NCI-H187 treated with DMSO at 0.1 percent for 48 hours (cell line): ENCODE measurements around the gene TFR2.
"Not testable (repeated sequence)": the region's sequence is repeated elsewhere in the genome, so short reads cannot be mapped to it uniquely, and the experiment has no call there.

Experiments
- DNase-seq: peaks from one replicate; lab custom pipeline; 2025; lab: John Stamatoyannopoulos, UW

TFR2 gene

DNA sequence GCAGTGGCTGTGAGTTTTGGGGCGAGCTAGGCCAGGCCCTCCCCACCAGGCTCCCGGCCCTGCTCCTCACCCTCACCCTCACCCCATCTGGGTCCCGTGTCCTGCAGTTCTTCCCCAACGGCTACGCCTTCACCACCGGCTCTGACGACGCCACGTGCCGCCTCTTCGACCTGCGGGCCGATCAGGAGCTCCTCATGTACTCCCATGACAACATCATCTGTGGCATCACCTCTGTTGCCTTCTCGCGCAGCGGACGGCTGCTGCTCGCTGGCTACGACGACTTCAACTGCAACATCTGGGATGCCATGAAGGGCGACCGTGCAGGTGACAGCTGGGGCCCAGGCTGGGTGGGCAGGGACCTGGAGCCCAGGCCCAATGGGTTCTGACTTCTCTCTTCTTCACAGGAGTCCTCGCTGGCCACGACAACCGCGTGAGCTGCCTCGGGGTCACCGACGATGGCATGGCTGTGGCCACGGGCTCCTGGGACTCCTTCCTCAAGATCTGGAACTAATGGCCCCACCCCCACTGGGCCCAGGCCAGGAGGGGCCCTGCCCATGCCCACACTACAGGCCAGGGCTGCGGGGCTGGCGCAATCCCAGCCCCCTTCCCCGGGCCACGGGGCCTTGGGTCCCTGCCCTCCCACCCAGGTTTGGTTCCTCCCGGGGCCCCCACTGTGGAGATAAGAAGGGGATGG lies 37.1 kb upstream of the TFR2 start:
- no peak for DNase-seq

DNA sequence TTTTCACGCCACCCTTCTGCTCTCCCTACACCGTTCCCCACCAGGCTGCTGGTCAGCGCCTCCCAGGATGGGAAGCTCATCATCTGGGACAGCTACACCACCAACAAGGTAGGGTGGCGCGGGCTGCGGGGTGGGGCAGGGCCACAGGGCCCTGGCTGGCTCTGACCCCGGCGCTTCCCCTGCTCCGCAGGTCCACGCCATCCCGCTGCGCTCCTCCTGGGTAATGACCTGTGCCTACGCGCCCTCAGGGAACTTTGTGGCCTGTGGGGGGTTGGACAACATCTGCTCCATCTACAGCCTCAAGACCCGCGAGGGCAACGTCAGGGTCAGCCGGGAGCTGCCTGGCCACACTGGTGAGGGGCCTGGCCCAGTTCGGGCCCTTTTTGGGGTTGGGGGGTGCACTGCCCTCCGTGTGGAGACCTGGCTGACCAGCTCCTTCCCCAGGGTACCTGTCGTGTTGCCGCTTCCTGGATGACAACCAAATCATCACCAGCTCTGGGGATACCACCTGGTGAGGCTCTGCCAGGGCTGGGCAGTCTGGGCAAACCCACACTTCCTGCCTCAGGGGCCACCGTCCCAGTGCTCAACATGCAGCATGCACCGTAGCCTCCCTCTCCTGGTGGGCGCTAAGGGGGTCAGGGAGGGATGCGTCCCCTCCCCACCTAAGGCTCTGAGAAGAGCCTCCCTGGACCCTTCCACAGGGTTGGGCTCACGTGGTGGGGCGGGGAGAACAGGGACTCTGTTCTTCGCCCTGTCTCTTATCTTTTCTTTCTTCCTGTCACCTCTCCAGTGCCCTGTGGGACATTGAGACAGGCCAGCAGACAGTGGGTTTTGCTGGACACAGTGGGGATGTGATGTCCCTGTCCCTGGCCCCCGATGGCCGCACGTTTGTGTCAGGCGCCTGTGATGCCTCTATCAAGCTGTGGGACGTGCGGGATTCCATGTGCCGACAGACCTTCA lies 36.2 kb upstream of the TFR2 start:
- DNase-seq, result no peak

DNA sequence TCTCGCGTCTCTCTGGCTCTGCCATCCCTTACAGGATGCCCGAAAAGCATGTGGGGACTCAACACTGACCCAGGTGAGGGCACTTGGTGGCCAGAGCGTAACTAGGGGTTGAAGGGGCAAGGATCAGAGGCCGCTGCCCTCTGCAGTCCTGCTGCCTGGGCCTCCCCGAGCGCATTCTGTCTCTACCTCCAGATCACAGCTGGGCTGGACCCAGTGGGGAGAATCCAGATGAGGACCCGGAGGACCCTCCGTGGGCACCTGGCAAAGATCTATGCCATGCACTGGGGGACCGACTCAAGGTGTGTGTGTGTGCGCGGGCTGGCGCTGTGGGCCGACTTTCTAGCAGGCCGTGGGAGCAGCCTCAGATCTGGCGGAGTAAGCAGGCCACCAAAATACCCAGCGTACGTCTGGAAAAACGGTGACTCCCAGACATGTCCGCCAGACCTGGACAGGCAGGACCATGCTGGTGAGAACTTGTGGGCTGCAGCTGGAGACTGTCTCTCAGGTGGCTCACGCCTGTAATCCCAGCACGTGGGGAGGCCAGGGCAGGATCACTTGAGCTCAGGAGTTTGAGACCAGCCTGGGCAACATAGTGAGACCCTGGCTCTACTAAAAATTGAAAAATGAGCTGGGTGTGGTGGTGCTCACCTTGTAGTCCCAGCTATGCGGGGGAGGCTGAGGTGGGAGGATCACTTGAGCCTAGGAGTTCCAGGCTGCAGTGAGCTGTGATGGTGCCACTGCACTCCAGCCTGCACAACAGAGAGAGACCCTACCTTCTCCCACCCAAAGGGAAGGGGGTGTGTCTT lies 35.4 kb upstream of the TFR2 start:
- DNase-seq, result no peak

DNA sequence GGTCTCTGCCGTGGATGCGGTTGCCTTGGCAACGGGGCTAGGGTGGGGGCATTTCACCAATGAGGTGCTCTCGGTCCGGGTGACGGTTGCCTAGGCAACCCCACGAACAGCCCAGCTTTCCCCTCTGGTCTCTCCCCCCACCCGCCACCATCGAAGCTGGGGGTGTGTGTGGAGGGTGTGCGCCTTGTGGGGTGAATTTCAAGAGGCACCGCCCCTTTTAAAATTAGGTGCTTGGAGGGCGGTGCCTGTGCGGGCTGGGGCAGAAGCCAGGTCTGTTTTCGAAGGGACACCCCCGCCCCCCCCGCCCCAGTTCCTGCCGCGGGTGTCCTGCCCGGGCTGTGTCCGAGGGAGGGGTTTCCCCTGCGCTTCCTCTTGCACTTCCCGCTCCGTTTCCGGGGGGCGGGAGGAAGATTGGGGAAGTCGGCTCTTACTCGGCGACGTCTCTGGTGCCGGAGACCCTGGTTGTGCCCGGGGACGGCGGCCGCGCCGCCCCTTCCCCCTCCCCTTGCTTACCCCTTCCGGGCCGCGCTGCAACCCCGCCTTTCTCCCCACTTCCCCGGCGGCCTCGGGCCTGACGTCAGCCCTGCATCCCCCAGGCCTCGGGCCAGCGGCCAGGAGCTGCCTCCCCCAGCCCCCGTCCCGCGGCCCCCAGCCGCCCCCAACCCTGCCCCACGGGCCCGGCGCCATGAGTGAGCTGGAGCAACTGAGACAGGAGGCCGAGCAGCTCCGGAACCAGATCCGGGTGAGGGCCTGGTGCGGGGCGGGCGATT lies 34.4 kb upstream of the TFR2 start:
- DNase-seq, result no peak

DNA sequence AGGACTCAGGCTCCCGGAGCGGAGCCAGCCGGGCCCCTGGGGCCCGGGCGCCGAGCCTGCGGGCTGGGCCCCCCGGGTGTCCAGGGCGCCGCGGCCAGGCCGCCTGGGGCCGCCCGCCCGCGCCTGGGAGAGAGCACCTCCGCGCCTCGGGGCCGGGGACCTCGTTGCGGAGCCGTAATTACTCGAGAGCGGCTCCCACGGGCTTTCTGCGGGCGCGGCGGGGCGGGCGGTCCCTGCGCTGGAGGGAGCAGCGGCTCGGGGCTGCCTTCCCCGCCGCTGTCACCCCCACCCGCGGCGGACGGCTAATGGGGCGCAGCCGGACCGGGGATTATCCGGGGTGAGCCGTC lies 33.7 kb upstream of the TFR2 start:
- no peak for DNase-seq

DNA sequence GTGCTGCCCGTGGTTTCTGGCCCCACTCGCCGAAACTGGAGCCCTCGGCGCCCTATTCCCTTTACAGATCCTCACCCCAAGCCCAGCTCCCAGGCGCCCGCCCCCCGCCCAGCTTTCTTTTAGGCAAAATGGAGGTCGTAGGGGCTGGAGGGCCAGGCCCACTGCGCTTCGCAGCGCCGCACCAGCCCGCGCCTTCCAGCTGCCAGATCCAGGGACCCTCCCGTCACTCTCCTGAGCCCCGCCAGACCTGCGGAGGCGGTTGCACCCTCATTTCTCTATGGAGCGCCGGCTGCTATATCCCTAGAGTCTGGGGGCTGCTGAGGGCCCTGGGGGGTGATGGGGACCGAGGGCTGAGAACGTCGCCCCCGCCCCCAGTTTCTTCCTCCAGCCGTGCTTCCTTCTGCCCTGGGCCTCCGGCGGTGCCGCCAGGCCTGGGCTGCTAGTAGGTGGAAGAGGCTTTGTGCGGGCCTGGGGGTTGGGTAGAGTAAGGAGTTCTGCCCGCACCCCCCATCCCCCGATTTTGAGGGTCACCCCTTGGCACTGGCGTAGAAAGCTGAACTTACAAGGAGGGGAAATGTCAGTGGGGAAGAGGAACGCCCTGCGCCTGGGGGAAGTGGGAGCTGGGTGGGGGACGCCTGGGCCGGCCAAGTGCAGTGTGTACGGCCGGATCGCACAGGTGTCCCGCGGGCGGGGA lies 33.2 kb upstream of the TFR2 start:
- no peak for DNase-seq

DNA sequence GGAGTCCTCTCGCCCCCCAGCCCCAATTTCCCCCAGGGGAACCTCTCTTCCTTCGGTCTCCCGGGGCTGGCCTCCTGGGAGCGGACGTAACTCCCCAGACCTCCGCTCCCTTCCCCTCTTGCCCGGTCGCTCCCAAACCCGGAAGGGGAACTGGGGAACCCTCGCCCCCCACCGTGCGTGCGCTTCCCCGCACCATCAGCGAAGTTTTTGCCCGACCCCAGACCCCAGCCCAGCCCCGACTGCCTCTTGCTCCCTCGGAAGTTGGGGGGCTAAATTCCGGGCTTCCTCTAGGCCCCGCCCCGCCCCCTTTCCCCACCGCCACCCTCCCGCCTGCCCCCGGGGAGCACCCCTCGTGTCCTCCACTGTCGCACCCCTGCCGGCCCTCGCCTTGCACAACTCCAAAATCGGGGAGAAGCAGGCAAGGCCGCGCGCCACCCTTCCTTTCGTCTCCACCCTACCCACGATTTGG lies 32.6 kb upstream of the TFR2 start:
- DNase-seq, result no peak

DNA sequence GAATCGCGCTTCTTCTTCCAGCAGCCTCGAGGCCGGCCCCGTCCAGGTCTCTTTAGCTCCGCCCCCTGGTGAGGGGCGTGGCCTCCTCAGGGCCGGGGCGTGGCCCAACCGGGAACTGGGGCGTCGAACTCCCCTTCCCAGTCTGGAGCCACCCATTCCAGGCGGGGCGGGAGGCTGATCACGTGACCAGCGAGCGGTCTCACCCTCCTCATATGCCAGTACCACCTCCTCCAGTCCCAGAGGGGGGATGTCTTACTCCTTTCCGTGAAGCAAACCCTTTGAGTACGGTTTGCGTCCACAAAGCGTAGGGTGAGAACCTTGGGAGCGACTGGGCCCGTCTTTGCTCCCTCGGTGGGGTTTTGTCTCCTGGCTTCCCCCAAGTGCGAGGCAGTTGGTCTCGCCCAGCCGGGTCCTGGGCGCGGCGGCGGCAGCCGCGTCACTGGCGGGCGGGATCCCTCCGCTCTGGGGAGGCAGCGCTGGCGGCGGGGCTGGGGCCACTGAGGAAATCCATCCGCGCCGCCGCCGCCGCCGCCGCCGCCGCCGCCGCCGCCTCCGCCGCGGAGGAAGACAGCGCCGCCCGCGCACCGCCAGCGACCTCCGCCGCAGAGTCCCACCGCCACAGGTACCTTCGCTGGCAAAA lies 32.1 kb upstream of the TFR2 start, which contains the start of gene GNB2:
TSS of gene GNB2 (plus strand) at position 439 of the 640 bp plus-strand sequence. CDS start 2,526 bp downstream, outside the sequence.
- peak; percentile 87 for DNase-seq

DNA sequence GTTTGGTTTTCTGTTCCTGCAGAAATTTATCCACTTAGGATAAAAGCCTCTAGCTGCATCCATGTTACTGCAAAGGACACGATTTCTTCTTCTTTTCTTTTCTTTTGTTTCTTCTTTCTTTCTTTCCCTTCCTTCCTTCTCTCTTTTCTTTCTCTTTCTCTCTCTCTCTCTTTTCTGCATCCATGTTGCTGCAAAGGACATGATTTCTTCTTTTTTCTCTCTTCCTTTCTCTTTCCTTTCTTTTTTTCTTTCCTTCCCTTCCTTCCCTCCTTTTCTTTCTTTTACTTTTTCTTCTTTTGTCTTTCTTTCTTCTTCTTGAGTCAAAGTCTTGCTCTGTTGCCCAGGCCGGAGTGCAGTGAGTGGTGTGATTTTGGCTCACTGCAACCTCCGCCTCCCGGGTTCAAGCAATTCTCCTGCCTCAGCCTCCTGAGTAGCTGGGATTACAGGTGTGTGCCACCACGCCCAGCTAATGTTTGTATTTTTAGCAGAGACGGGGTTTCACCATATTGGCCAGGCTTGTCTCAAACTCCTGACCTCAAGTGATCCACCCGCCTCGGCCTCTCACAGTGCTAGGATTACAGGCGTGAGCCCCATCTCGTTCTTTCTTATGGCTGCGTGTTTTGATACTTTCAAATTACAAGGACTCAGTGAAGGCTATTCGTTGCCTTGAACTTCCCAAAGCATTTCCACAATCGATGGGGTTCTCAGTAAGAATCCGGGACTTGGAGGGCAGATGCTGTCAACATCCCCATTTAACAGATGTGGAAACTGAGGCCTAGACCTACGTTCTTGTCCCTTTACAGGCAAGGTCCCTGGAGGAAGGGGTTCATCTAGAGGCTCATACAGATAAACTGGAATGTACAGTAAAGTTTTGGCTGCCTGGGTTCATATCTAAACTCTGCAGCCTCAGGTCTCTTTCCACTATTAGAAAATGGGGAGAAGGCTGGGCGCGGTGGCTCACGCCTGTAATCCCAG lies 30.3 kb upstream of the TFR2 start:
- no peak for DNase-seq

DNA sequence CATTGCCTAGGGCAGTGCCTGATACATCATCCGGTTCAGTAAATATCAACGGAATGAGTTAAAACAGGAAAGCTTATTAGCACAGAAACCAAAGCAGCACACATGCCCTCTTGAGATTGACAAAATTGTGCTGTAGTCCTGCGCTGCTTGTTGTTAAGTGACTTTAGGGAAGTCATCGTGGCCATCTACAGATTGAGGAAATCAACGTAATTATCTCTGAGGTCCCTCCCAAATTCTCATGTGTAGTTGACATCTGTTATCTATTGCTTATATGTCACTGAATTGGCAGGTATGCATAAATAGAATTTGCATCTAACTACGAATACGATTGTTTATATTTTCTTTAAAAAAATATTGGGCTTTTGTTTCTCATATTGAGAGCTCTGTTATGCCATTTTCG lies 28.7 kb upstream of the TFR2 start:
- DNase-seq, result no peak

DNA sequence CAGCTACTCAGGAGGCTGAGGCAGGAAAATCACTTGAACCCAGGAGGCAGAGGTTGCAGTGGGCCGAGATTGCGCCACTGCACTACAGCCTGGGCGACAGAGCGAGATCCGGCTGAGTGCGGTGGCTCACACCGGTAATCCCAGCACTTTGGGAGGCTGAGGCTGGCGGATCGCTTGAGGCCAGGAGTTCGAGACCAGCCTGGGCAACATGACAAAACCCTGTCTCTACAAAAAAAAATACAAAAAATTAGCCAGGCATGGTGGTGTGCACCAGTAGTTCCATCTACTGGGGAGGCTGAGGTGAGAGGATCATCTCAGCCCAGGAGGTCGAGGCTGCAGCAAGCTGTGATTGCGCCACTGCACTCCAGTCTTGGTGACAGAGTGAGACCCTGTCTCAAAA lies 27.8 kb upstream of the TFR2 start:
- not testable (repeated sequence) for DNase-seq

DNA sequence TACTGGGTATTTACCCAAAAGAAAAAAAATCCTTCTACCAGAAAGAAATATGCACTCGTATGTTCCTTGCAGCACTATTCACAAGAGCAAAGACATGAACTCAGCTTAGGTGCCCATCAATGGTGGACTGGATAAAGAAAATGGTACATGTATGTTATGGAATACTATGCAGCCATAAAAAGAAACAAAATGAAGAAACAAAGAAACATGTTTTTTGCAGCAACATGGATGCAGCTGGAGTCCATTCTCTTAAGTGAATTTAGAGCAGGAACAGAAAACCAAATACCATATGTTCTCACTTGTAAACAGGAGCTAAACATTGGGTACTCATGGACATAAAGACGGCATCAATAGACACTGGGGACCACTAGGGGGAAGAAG lies 26.7 kb upstream of the TFR2 start:
- DNase-seq, result no peak

DNA sequence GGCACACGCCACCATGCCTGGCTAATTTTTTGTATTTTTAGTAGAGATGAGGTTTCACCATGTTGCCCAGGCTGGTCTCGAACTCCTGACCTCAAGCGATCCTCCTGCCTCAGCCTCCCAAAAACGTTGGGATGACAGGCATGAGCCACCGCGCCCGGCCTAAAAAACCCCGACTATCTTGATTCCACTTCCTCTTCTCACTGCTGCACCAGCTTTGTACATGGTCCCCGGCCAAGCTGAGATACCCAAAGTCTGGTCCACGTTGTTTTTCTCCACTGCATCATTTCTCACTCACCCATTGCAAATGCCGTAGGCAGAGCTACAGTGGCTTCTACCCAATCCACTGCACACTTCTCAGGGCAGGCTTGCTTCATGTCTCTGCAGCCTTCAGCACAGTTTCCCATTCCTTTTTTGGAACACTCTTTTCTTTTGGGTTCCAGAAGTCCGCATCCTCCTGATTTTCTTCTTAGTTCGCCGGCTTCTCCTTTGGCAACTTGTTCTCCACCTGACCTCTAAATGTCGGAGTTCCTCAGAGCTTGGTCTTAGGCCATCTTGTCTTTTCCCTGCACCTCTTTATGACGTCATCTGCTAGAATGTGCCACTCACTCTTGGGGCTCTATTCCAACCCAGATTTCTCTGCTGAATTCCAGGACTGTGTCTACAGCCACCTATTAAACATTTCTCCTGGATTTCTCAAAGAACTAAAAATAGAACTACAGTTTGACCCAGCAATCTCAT lies 26.1 kb upstream of the TFR2 start:
- DNase-seq, result no peak

DNA sequence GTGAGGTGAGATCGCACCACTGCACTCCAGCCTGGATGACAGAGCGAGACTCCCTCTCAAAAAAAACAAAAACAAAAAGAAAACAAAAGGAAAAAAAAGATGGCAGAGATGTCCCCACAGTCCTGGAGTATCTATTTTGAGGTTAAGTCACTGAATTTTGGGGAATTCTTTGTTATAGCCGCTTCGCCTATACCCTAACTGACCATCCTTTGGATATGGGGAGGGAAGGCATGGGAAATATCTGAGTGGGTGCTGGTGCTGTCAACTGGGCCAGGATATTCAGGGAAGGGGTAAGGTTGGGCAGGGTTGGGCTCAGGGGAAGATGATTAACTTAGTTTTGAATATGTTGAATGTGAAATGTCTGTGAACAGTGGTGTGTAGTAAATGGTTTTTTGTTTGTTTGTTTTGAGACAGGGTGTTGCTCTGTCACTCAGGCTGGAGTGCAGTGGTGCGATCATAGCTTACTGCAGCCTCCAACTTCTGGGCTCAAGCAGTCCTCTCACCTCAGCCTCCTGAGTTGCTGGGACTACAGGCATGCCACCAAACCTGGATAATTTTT lies 23.9 kb upstream of the TFR2 start:
- DNase-seq, result no peak

DNA sequence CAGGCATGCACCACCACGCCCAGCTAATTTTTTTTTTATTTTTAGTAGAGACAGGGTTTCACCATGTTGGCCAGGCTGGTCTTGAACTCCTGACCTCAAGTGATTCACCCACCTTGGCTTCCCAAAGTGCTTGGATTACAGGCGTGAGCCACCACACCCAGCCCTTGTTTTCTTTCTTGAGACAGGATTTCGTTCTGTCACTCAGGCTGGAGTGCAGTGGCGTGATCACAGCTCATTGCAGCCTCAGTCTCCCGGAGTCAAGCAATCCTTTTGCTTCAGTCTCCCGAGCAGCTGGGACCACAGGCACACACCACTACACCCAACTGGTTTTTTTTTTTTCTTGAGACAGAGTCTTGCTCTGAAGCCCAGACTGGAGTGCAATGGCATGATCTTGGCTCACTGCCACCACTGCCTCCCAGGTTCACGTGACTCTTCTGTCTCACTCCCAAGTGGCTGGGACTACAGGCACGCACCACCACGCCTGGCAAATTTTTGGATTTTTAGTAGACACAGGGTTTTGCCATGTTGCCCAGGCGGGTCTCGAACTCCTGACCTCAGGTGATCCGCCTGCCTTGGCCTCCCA lies 20.9 kb upstream of the TFR2 start:
- not testable (repeated sequence) for DNase-seq

DNA sequence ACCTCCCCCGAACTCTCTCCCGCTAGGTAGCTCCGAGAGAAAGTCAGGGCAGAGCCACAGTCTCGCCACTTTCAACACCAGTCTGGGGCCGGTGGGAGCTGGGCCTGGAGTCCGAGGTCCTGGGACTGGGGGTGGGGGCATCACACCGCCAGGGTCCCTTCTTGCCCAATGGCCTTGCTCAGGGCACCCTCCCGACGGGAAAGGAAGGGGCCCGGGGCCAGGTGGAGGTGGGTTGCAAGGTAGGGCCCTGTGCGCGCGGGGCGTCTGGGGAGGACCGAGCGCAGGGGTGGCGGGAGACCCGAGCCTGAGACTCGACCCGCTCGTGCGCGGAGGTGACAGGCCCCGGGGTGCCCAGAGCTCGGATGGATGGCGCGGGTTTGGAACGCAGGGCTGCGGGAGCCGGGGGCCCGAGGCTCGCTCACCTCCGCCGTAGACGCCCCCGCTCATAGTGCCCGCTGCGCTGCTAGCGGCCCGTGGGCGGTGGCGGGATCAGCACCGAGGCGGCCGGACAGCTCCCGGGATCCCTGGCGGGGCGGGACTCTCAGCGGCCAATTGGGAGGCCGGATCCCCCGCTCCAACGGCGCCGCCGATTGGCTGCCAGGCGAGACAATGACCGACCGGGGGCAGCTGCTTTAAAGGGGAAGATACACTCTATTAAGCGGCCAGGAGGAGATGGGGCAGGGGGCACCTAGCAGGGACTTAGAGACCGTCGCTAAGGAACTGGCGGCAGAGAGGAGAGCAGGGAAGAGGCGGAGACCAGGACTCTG lies 14.7 kb upstream of the TFR2 start, which contains the start of gene ACTL6B:
TSS of gene ACTL6B (minus strand) at position 541 of the 767 bp plus-strand sequence. CDS start at position 447, 94 bp downstream.
- DNase-seq, result peak; percentile 56
